KMS-11 (cell line): ENCODE results near the gene DIPK1A.
"Not testable (repeated sequence)": the region's sequence is repeated elsewhere in the genome, so short reads cannot be mapped to it uniquely, and the experiment has no call there.

Experiments
- H2AFZ ChIP-seq: fragments of 200-600 bp; sonication (generic); 2 replicates; pipeline ENCODE4 v1.6.1; 2016; ENCODE audit warnings: antibody characterized with exemption, mixed run types, low read depth
- H3K27ac ChIP-seq: fragments of 200-600 bp; sonication (generic); 2 replicates; pipeline ENCODE4 v1.6.1; 2016; ENCODE audit warnings: mild to moderate bottlenecking, mixed run types
- H3K27me3 ChIP-seq: fragments of 200-600 bp; sonication (generic); 2 replicates; pipeline ENCODE4 v1.6.1; 2017; ENCODE audit warnings: mild to moderate bottlenecking, low read depth, mixed run types, moderate library complexity; ENCODE audit not compliant: insufficient read depth
- H3K36me3 ChIP-seq: fragments of 200-600 bp; sonication (generic); 2 replicates; pipeline ENCODE4 v1.6.1; 2017; ENCODE audit warnings: mild to moderate bottlenecking, mixed run types; ENCODE audit not compliant: insufficient read depth
- H3K4me1 ChIP-seq: fragments of 200-600 bp; sonication (generic); 2 replicates; pipeline ENCODE4 v1.6.1; 2016; ENCODE audit warnings: mild to moderate bottlenecking, low read depth, mixed run types; ENCODE audit not compliant: poor library complexity, severe bottlenecking
- H3K4me2 ChIP-seq: fragments of 200-600 bp; sonication (generic); 2 replicates; pipeline ENCODE4 v1.7.0; 2016; ENCODE audit warnings: mild to moderate bottlenecking, mixed run types
- H3K4me3 ChIP-seq: fragments of 200-600 bp; sonication (generic); IDR thresholded peaks from 2 replicates; pipeline ENCODE4 v1.6.1; 2017; ENCODE audit warnings: low read depth, low read length, mixed read lengths; ENCODE audit not compliant: insufficient read depth
- H3K79me2 ChIP-seq: fragments of 200-600 bp; sonication (generic); 2 replicates; pipeline ENCODE4 v1.6.1; 2016; ENCODE audit warnings: low read depth, mixed run types; ENCODE audit not compliant: insufficient read depth
- H3K9ac ChIP-seq: fragments of 200-600 bp; sonication (generic); 2 replicates; pipeline ENCODE4 v1.6.1; 2016; ENCODE audit warnings: mild to moderate bottlenecking, mixed run types
- H4K20me1 ChIP-seq: fragments of 200-600 bp; sonication (generic); 2 replicates; pipeline ENCODE4 v1.6.1; 2016; ENCODE audit warnings: mild to moderate bottlenecking, mixed run types; ENCODE audit not compliant: insufficient read depth
- TF ChIP-seq, protein P1 (sequence below): fragments of 200-600 bp; sonication (generic); conservative IDR thresholded peaks from 2 replicates; pipeline ENCODE4 v1.6.1; 2017; ENCODE audit warnings: low read depth, mild to moderate bottlenecking, antibody characterized with exemption, low read length, moderate library complexity, mixed read lengths

The DIPK1A gene

DNA sequence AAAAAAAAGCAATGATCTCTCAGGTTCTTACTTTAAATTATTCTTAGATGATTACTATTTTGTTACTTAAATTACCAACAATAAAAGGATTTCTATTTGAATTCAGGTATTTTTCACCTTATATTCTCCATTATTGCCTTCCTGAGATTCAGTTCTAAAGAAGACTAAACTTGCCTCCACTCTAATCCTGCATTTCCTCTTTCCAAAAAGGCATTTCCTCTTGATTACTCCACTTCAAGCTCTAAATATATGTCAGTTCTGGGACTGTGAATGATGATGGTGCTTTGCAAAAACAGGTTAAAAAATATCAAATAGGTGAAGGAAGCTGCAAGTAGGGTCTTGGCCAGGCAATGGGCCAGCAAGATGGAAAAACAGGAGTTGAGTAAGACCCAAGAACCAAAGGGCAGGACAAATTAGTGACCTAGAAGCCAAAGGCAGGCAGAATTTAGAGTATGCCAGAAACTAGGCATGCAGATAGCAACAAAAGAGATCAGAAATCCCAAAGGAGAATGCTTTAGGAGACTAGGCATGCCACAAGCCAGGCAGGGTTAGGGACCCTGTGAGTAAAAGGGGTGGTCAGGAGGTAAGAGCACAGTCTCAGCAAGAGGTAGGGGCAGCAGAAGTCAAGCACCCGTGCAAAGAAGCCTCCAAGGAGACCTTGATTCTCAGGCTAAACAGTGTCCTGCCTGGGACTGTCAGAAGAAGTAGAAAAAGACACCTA lies 11.3 kb upstream of the DIPK1A start:
- H4K20me1 ChIP-seq = no peaks in the 10 kb centered on the region
- no peaks in the 10 kb centered on the region for H3K79me2 ChIP-seq
- no peak overlapping the region; the same call in 1 of the 2 replicates for H3K4me2 ChIP-seq
- TF ChIP-seq, protein P1, sequence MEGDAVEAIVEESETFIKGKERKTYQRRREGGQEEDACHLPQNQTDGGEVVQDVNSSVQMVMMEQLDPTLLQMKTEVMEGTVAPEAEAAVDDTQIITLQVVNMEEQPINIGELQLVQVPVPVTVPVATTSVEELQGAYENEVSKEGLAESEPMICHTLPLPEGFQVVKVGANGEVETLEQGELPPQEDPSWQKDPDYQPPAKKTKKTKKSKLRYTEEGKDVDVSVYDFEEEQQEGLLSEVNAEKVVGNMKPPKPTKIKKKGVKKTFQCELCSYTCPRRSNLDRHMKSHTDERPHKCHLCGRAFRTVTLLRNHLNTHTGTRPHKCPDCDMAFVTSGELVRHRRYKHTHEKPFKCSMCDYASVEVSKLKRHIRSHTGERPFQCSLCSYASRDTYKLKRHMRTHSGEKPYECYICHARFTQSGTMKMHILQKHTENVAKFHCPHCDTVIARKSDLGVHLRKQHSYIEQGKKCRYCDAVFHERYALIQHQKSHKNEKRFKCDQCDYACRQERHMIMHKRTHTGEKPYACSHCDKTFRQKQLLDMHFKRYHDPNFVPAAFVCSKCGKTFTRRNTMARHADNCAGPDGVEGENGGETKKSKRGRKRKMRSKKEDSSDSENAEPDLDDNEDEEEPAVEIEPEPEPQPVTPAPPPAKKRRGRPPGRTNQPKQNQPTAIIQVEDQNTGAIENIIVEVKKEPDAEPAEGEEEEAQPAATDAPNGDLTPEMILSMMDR = no peak
- peak overlapping the region; percentile 7; the same call in 1 of the 2 replicates for H3K9ac ChIP-seq
- H3K4me1 ChIP-seq = peaks cover 69% of the 10 kb centered on the region
- no peak overlapping the region for H3K4me3 ChIP-seq
- peak overlapping the region; percentile 39; the same call in 1 of the 2 replicates for H3K27ac ChIP-seq
- no peaks in the 10 kb centered on the region for H3K36me3 ChIP-seq
- no peaks in the 10 kb centered on the region for H3K27me3 ChIP-seq
- peak overlapping the region; percentile 47; the same call in 1 of the 2 replicates for H2AFZ ChIP-seq

DNA sequence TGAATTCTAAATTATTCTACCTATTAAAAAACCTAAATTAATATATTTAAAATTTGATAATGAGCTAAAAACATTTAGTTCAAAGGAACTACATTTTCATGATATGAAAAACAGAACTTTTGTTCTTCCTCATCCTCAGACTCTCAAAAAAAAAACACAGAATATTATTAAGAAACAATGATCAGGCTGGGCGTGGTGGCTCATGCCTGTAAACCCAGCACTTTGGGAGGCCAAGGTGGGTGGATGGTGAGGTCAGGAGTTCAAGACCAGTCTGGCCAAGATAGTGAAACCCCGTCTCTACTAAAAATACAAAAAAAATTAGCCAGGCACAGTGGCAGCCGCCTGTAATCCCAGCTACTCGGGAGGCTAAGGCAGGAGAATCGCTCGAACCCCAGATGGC lies 10.7 kb upstream of the DIPK1A start:
- H3K27me3 ChIP-seq, H3K9ac ChIP-seq, H3K4me3 ChIP-seq, H3K4me2 ChIP-seq, H4K20me1 ChIP-seq, H3K27ac ChIP-seq, H3K36me3 ChIP-seq, H2AFZ ChIP-seq, H3K79me2 ChIP-seq: not testable (repeated sequence)
- H3K4me1 ChIP-seq = peaks cover 63% of the 10 kb centered on the region

DNA sequence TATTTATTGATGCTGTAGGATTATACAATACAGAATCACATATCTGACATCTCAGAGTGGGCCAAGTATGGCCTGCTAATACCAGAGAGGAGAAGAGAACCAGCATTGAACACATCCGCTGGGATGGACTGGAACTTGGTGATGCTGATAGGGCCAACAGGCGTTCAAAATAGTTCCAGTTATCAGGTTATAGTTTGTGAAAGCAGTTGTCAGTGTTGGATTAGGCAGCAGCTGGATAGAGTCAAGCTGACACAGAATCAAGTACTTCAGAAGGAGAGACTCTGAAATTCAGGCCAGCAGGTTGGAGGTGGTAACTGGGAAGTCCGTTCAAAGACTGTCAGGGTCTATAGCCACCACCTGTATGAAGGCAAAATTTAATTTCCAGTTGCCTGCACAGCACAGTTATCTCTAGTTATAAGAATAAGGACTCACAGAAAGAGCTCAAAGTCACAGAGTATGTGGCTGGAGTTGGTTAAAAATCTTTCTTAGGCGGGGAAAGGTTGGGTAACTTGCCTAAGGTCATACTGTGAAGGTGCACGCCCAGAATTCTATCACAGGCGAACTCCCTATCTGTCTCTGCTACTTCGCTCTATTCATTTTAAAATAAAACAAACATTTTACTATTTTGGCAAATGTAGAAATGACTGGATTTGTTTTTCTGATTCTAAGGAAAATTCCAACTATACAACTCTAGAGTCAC lies 9.9 kb upstream of the DIPK1A start:
- H3K9ac ChIP-seq = no peak overlapping the region
- no peaks in the 10 kb centered on the region for H3K79me2 ChIP-seq
- H3K4me3 ChIP-seq = no peak overlapping the region
- H3K27ac ChIP-seq = no peak overlapping the region
- TF ChIP-seq, protein P1 = no peak
- no peaks in the 10 kb centered on the region for H3K27me3 ChIP-seq
- no peaks in the 10 kb centered on the region for H4K20me1 ChIP-seq
- H3K36me3 ChIP-seq = no peaks in the 10 kb centered on the region
- H3K4me2 ChIP-seq = no peak overlapping the region
- no peak overlapping the region for H2AFZ ChIP-seq
- peaks cover 55% of the 10 kb centered on the region for H3K4me1 ChIP-seq

DNA sequence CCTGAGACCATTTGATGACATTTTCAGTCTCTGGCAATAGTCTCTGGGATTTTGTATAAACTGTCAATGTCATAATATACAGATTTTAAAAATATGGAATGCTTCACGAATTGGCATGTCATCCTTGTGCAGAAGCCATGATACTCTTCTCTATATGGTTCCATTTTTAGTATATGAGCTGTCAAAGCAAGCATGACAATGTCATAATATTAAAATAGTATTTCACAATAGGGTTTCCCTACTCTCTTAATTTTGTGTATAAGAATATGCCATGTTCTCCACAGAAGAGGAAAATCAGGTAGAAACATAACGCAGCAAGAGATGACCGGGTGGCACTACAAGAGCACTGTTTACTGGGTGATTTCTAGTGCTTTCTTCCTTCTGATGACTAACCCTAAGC lies 8.3 kb upstream of the DIPK1A start:
- Histone ChIP-seq H3K4me1 (peaks cover 39% of the 10 kb centered on the region), H3K9ac (no peak overlapping the region), H3K4me3 (no peak overlapping the region), H3K4me2 (no peak overlapping the region), H4K20me1 (no peaks in the 10 kb centered on the region), H3K36me3 (no peaks in the 10 kb centered on the region), H3K79me2 (no peaks in the 10 kb centered on the region), H2AFZ (no peak overlapping the region), H3K27me3 (no peaks in the 10 kb centered on the region), H3K27ac (no peak overlapping the region)
- TF ChIP-seq, protein P1 = no peak
